Right lobe of liver (tissue), 6 donors: ENCODE results near the gene PDE1C. TPM values are rescaled to one million over a fixed set of nuclear protein-coding genes. Genes with fewer than 3 reads are reported as not detected.

Experiments
- ATAC-seq, 4 donors: fragments of 200-7000 bp; cut with Tn5 transposase; one replicate each; pipeline ENCODE4 v1.9.1; 2020; ENCODE audit warnings: mild to moderate bottlenecking in 4 of 4, moderate library complexity in 4 of 4
- DNase-seq, 3 donors: peaks; one replicate each; pipeline ENCODE4 v3.0.0-alpha.2; 2020
- H3K27ac ChIP-seq, 3 donors: fragments of 200-600 bp; one replicate each; pipeline ENCODE4 v1.8.0; 2022
- H3K27me3 ChIP-seq, 2 donors: fragments of 200-600 bp; one replicate each; pipeline ENCODE4 v1.8.0; 2022
- H3K36me3 ChIP-seq, 4 donors: fragments of 200-600 bp; sonication (generic) in 1 of 4; one replicate each; pipeline versions ENCODE4 v1.5.1 to v1.8.0; 2017 to 2022; ENCODE audit warnings: control low read depth in 1 of 4
- H3K4me1 ChIP-seq, 4 donors: fragments of 200-600 bp; sonication (generic) in 1 of 4; one replicate each; pipeline versions ENCODE4 v1.5.1 to v1.8.0; 2017 to 2022; ENCODE audit warnings: control low read depth in 1 of 4
- H3K4me3 ChIP-seq, 3 donors: fragments of 200-600 bp; one replicate each; pipeline ENCODE4 v1.8.0; 2022
- H3K9me3 ChIP-seq, 4 donors: fragments of 200-600 bp; sonication (generic) in 1 of 4; one replicate each; pipeline versions ENCODE4 v1.5.1 to v1.8.0; 2017 to 2022; ENCODE audit warnings: control low read depth in 1 of 4
- CTCF ChIP-seq, 4 donors: fragments of 200-600 bp in 3 of 4; fragments of 450-650 bp in 1 of 4; IDR thresholded peaks; one replicate each; pipeline versions ENCODE4 v1.5.1 to v1.8.0; 2016 to 2022; ENCODE audit warnings: antibody characterized with exemption in 4 of 4, mild to moderate bottlenecking in 2 of 4
- POLR2A ChIP-seq: fragments of 450-650 bp; IDR thresholded peaks from one replicate; pipeline ENCODE4 v1.6.1; 2017; ENCODE audit warnings: antibody characterized with exemption, mild to moderate bottlenecking
- WGBS: methylation state at CpG from one replicate; pipeline ENCODE4 v1.1.6; 2018; ENCODE audit warnings: low coverage, low lambda C conversion rate; ENCODE audit not compliant: insufficient coverage; ENCODE audit errors: missing lambda C conversion rate; 5-methylcytosine and 5-hydroxymethylcytosine counted together
- intact Hi-C, 2 donors: fragments of 100-400 bp; cut with DNase I; formaldehyde crosslinking; loops; one replicate each; pipeline versions ENCODE4 v1.11.2 to v1.14.1; 2022
- total RNA-seq, 6 experiments: library from RNA; depleted of rRNA in 2 of 6; stranded (reverse); fragments of >200 nt in 2 of 6; fragmentation: NEBNext Ultra II Directional in 3 of 6; extraction: Animal tissue kit (Norgen Biotek cat#: 25700) in 3 of 6; gene quantifications; one replicate each; pipeline versions ENCODE4 v1.1.0 to v1.2.4, GENCODE V29; 2016 to 2023
- donor health status: DM: no; HTN: yes; CAD: no.
- donor health status: DM: no; HTN: no; CAD: no.
- donor health status: DM: no; HTN: no; CAD: no.
- donor health status: DM: no; HTN: yes; CAD: no.
- donor health status: DM: no; HTN: yes; CAD: no.

PDE1C gene
- total RNA-seq, 6 experiments from 2014 or later: 0.02 TPM; not detected in 5

GRCh38 chr7:31935124-31936054 lies 134.8 kb downstream of the PDE1C start:
- H3K27ac ChIP-seq: no peak overlapping the region

GRCh38 chr7:31934551-31934950 lies 135.7 kb downstream of the PDE1C start:
- Histone ChIP-seq H3K4me3 (no peak overlapping the region), H3K9me3 (no peaks in the 10 kb centered on the region), H3K36me3 (no peaks in the 10 kb centered on the region), H3K27me3 (no peaks in the 10 kb centered on the region), H3K27ac (no peak overlapping the region), H3K4me1 (no peaks in the 10 kb centered on the region)
- DNase-seq (no peak), ATAC-seq (no peak)
- intact Hi-C loops: no loop called here
- 50% methylated on average over 4 of the region's 4 CpGs for WGBS
- TF ChIP-seq CTCF (IDR thresholded peaks at IDR 0.05) (no peak), POLR2A (no peak)

More at GRCh38 chr7:31935124-31936054, 134.8 kb downstream of the PDE1C start:
- Histone ChIP-seq H3K36me3 (no peaks in the 10 kb centered on the region), H3K27me3 (no peaks in the 10 kb centered on the region), H3K4me1 (no peaks in the 10 kb centered on the region), H3K4me3 (no peak overlapping the region), H3K9me3 (no peaks in the 10 kb centered on the region)
- no peak for TF ChIP-seq CTCF (IDR thresholded peaks at IDR 0.05)
- intact Hi-C loops: no loop called here
- WGBS: 32% methylated on average over 10 of the region's 10 CpGs
- DNase-seq (no peak), ATAC-seq (no peak)

GRCh38 chr7:31933481-31933880 lies 136.7 kb downstream of the PDE1C start:
- WGBS: 33% methylated on average over 1 of the region's 1 CpG
- ATAC-seq (no peak), DNase-seq (no peak)
- Histone ChIP-seq H3K27me3 (no peaks in the 10 kb centered on the region), H3K4me3 (no peak overlapping the region), H3K4me1 (no peaks in the 10 kb centered on the region), H3K36me3 (no peaks in the 10 kb centered on the region), H3K27ac (no peak overlapping the region), H3K9me3 (no peaks in the 10 kb centered on the region)
- TF ChIP-seq CTCF (IDR thresholded peaks at IDR 0.05) (no peak), POLR2A (no peak)
- intact Hi-C loops: no loop called here

- Histone ChIP-seq H3K4me3 (no peak overlapping the region), H3K4me1 (no peaks in the 10 kb centered on the region), H3K27ac (no peak overlapping the region), H3K9me3 (no peaks in the 10 kb centered on the region), H3K27me3 (no peaks in the 10 kb centered on the region), H3K36me3 (no peaks in the 10 kb centered on the region)
- 35% methylated on average over 2 of the region's 5 CpGs for WGBS
- no peak for ATAC-seq
- TF ChIP-seq POLR2A (no peak), CTCF (IDR thresholded peaks at IDR 0.05) (no peak)
- no peak for DNase-seq
- intact Hi-C loops: no loop called here
These were observed 143.1 kb downstream of the PDE1C start for GRCh38 chr7:31926991-31927584.
